PC-3 (cell line): ENCODE measurements around the gene UGT1A3. TPM values are rescaled to one million over a fixed set of nuclear protein-coding genes. Genes with fewer than 3 reads are reported as not detected.

ENCODE experiments used
- ATAC-seq: fragments of 200-7000 bp; cut with Tn5 transposase; 2 replicates; pipeline ENCODE4 v1.9.1; 2020; ENCODE audit warnings: mild to moderate bottlenecking, moderate library complexity
- BruUV-seq: library from RNA; stranded (reverse); fragments of 400-500 nt; replicated peaks from 2 replicates; lab custom pipeline; 2021; lab: Mats Ljungman, UMichigan
- CTCF ChIA-PET: fragments of 300-600 bp; sonication (Branson Sonifier 250); formaldehyde crosslinking; loops from one replicate; lab custom pipeline; 2022; ENCODE audit warnings: antibody characterized with exemption; lab: Charles Lee
- POLR2A ChIA-PET: fragments of 300-600 bp; sonication (Branson Sonifier 250); formaldehyde crosslinking; loops from one replicate; lab custom pipeline; 2022; ENCODE audit warnings: antibody characterized with exemption; ENCODE audit not compliant: unreplicated experiment; lab: Charles Lee
- DNase-seq: peaks from one replicate; pipeline ENCODE4 v3.0.0-alpha.2; 2015
- H2AFZ ChIP-seq: fragments of 300-600 bp; sonication (generic); 2 replicates; pipeline ENCODE4 v1.6.0; 2016; ENCODE audit warnings: antibody characterized with exemption, low read length
- H3F3A ChIP-seq: fragments of 300-600 bp; sonication (generic); one replicate; pipeline ENCODE4 v1.6.0; 2017; ENCODE audit warnings: antibody characterized with exemption, low read length, control low read depth, mild to moderate bottlenecking; ENCODE audit not compliant: unreplicated experiment
- H3K27ac ChIP-seq: fragments of 300-600 bp; sonication (generic); 2 replicates; pipeline ENCODE4 v1.5.1; 2016; ENCODE audit warnings: mild to moderate bottlenecking, low read length
- H3K27me3 ChIP-seq: fragments of 300-600 bp; sonication (generic); 2 replicates; pipeline ENCODE4 v1.6.1; 2016; ENCODE audit warnings: low read length, mixed read lengths
- H3K36me3 ChIP-seq: fragments of 300-600 bp; sonication (generic); 2 replicates; pipeline ENCODE4 v1.6.1; 2016; ENCODE audit warnings: low read depth, mixed run types, low read length, mixed read lengths
- H3K4me1 ChIP-seq: fragments of 300-600 bp; sonication (generic); 2 replicates; pipeline ENCODE4 v1.5.1; 2016; ENCODE audit warnings: low read length; ENCODE audit not compliant: insufficient read depth
- H3K4me2 ChIP-seq: fragments of 300-600 bp; sonication (generic); 2 replicates; pipeline ENCODE4 v1.6.0; 2016; ENCODE audit warnings: low read length
- H3K4me3 ChIP-seq: fragments of 300-600 bp; sonication (generic); 2 replicates; pipeline ENCODE4 v1.5.1; 2016; ENCODE audit warnings: mild to moderate bottlenecking, low read length, mixed read lengths
- H3K79me2 ChIP-seq: fragments of 300-600 bp; sonication (generic); 2 replicates; pipeline ENCODE4 v1.6.1; 2017; ENCODE audit warnings: low read length, mixed read lengths
- H3K9ac ChIP-seq: fragments of 300-600 bp; sonication (generic); 2 replicates; pipeline ENCODE4 v1.6.0; 2016; ENCODE audit warnings: mild to moderate bottlenecking, low read length
- H3K9me2 ChIP-seq: fragments of 300-600 bp; sonication (generic); replicated peaks from 2 replicates; pipeline ENCODE4 v1.6.1; 2016; ENCODE audit warnings: mixed run types, low read length, mixed read lengths
- H3K9me3 ChIP-seq: fragments of 300-600 bp; sonication (generic); 2 replicates; pipeline ENCODE4 v1.6.1; 2016; ENCODE audit warnings: low read length, mixed read lengths
- H4K20me1 ChIP-seq: fragments of 300-600 bp; sonication (generic); 2 replicates; pipeline ENCODE4 v1.6.1; 2016; ENCODE audit warnings: low read length, mixed read lengths
- EZH2 ChIP-seq: fragments of 300-600 bp; sonication (generic); IDR thresholded peaks from one replicate; pipeline ENCODE4 v1.6.1; 2017; ENCODE audit warnings: antibody characterized with exemption, mild to moderate bottlenecking, low read length; ENCODE audit not compliant: unreplicated experiment
- EZH2phosphoT487 ChIP-seq: fragments of 300-600 bp; sonication (generic); IDR thresholded peaks from 2 replicates; pipeline ENCODE4 v1.6.1; 2018; ENCODE audit warnings: mild to moderate bottlenecking, antibody characterized with exemption, low read length, borderline replicate concordance
- intact Hi-C: fragments of 100-400 bp; cut with micrococcal nuclease; formaldehyde crosslinking; loops from 2 replicates; pipeline ENCODE4 v1.9.0; 2023
- total RNA-seq: library from RNA; depleted of rRNA; stranded (reverse); fragments of >200 nt; gene quantifications from 2 replicates; pipeline ENCODE4 v1.2.3, GENCODE V29; 2014
- TF ChIP-seq, protein P1 (sequence below): fragments of 300-600 bp; sonication (generic); conservative IDR thresholded peaks from 2 replicates; pipeline ENCODE4 v1.5.1; 2017; ENCODE audit warnings: antibody characterized with exemption, low read depth, mild to moderate bottlenecking, low read length

UGT1A3 gene
- total RNA-seq, 1 experiment from 2014 or later = not detected

DNA sequence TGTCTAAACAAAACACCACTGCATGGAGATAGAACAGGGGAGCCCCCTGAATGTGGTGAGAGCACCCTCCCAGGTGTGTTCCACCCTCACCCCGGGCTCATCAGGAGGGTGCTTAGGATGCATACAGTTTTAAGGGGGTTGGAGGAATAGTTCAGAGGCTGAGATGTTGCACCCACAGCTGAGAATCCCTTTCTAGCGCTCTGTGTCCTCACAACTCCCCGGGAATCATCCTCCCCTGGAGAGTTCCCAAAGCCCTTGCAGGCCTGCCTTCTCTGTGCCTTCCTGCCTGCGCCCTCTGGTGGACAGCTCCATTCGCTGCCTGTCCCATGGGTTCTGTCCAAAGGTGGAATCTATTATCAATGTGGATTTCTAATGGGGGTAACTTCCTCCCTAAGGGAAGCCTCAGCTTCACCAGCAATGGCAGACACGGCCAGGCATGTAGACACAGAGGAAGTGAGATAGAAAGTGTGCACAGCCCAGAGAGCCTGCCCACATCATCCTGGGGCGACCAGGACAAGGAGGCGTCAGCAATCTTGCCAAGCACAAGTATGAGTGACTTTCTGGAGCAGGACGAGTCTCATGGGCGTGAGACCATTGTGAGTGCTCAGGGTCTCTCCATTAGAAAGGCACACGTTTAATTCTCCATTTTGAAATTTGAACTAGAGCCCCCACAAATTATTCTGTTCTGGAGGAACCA, 17.4 kb upstream of the UGT1A3 start:
- ChIA-PET POLR2A (no interaction called here), CTCF (interaction anchor here (0.7 kb wide), 1 partner anchor 254 kb away, joined by 3 read pairs; no protein-coding TSS in a partner anchor)
- H3K9me2 ChIP-seq = no peaks in the 10 kb centered on the region; the same call in 1 of the 2 replicates
- H3F3A ChIP-seq = peaks cover 6% of the 10 kb centered on the region
- H3K9ac ChIP-seq = no peak overlapping the region
- intact Hi-C loops = loop anchor here (1.0 to 5.0 kb wide), 3 partner anchors 121 to 262 kb away; no protein-coding TSS in a partner anchor
- no peaks in the 10 kb centered on the region for H3K79me2 ChIP-seq
- no peaks in the 10 kb centered on the region for H3K27me3 ChIP-seq
- TF ChIP-seq, protein P1, sequence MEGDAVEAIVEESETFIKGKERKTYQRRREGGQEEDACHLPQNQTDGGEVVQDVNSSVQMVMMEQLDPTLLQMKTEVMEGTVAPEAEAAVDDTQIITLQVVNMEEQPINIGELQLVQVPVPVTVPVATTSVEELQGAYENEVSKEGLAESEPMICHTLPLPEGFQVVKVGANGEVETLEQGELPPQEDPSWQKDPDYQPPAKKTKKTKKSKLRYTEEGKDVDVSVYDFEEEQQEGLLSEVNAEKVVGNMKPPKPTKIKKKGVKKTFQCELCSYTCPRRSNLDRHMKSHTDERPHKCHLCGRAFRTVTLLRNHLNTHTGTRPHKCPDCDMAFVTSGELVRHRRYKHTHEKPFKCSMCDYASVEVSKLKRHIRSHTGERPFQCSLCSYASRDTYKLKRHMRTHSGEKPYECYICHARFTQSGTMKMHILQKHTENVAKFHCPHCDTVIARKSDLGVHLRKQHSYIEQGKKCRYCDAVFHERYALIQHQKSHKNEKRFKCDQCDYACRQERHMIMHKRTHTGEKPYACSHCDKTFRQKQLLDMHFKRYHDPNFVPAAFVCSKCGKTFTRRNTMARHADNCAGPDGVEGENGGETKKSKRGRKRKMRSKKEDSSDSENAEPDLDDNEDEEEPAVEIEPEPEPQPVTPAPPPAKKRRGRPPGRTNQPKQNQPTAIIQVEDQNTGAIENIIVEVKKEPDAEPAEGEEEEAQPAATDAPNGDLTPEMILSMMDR = peak; percentile 92
- no peak for TF ChIP-seq EZH2phosphoT487
- no peak for TF ChIP-seq EZH2
- peak overlapping the region; percentile 39; the same call in 1 of the 2 replicates for H2AFZ ChIP-seq
- no peaks in the 10 kb centered on the region for H3K36me3 ChIP-seq
- peaks cover 38% of the 10 kb centered on the region for H3K4me1 ChIP-seq
- H3K4me3 ChIP-seq = no peak overlapping the region
- DNase-seq (peak; percentile 86), ATAC-seq (peak; percentile 69)
- no peak overlapping the region for H3K4me2 ChIP-seq
- no peaks in the 10 kb centered on the region for H3K9me3 ChIP-seq
- H3K27ac ChIP-seq = no peak overlapping the region
- no TSS peak for BruUV-seq
- no peaks in the 10 kb centered on the region for H4K20me1 ChIP-seq

DNA sequence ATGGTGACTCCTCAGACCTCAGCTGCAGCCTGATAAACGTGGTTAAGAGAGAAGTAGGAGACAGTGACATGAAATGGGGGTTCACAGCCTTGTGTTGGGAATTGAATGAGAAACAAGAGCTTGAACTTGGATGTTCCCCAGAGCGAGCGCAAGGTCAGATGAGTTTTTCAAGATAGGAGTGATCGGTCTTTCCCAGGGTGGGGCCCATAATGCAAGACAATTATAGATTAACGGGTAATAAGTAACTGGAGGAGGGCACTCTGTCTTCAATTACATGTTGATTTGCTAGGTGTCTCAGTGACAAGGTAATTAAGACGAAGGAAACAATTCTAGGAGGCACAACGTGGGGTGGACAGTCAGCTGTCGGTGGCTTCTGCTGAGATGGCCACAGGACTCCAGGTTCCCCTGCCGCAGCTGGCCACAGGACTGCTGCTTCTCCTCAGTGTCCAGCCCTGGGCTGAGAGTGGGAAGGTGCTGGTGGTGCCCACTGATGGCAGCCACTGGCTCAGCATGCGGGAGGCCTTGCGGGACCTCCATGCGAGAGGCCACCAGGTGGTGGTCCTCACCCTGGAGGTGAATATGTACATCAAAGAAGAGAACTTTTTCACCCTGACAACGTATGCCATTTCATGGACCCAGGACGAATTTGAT, 16.1 kb upstream of the UGT1A3 start, which contains the start of gene UGT1A5:
Gene UGT1A5, plus strand, starts transcription at position 297 of the 651 bp plus-strand sequence. Its CDS starts 85 bp downstream, at position 382.
- Histone ChIP-seq H3K9ac (no peak within 1 kb of the TSS), H3K9me3 (no peaks in the 10 kb centered on the region), H3K4me2 (no peak within 1 kb of the TSS), H3K4me3 (no peak within 1 kb of the TSS), H2AFZ (no peak within 1 kb of the TSS), H4K20me1 (no peaks in the 10 kb centered on the region), H3K9me2 (no peaks in the 10 kb centered on the region; the same call in 1 of the 2 replicates), H3K79me2 (no peaks in the 10 kb centered on the region), H3K27ac (no peak within 1 kb of the TSS), H3K27me3 (no peaks in the 10 kb centered on the region), H3K36me3 (no peaks in the 10 kb centered on the region), H3K4me1 (peaks cover 25% of the 10 kb centered on the region), H3F3A (no peaks in the 10 kb centered on the region)
- intact Hi-C loops = loop anchor here (5.0 kb wide), 1 partner anchor 120 kb away; no protein-coding TSS in a partner anchor
- TF ChIP-seq, protein P1 = no peak
- TF ChIP-seq EZH2phosphoT487 = no peak
- no peak for TF ChIP-seq EZH2
- DNase-seq (no peak), ATAC-seq (no peak)
- POLR2A ChIA-PET = no interaction called here
- CTCF ChIA-PET = interaction anchor here (0.5 kb wide), 1 partner anchor 148 kb away, joined by 4 read pairs; no protein-coding TSS in a partner anchor
- BruUV-seq = no TSS peak
